Measurements from ENCODE around the gene PTPRN2. TPM values are rescaled to one million over a fixed set of nuclear protein-coding genes. Genes with fewer than 3 reads are reported as not detected.

The PTPRN2 gene
- polyA plus RNA-seq, 4 donors, result 1.6 to 11.7 (median 4.0) TPM

GRCh38 chr7:157874208-157874816 is 713.3 kb downstream of the PTPRN2 start:
- Histone ChIP-seq H3K27ac (ENCODE audit: low read depth in 1 of 3, low read length in 2 of 3) (no peak overlapping the region), H3K9me3 (ENCODE audit: control insufficient read depth in 2 of 2, insufficient read depth in 1 of 2, low read depth in 1 of 2, low read length in 1 of 2) (peaks cover 0 to 7% of the 10 kb centered on the region in 2 donors), H3K4me3 (ENCODE audit: low read depth in 1 of 3, low read length in 3 of 3) (no peak overlapping the region), H3K36me3 (ENCODE audit: control insufficient read depth in 3 of 3, insufficient read depth in 2 of 3, low read depth in 1 of 3, low read length in 3 of 3) (no peaks in the 10 kb centered on the region), H3K27me3 (ENCODE audit: control insufficient read depth in 3 of 3, insufficient read depth in 3 of 3, low read length in 3 of 3) (no peaks in the 10 kb centered on the region), H3K4me1 (ENCODE audit: control insufficient read depth in 3 of 3, insufficient read depth in 2 of 3, low read depth in 1 of 3, low read length in 2 of 3) (no peaks in the 10 kb centered on the region)
- FAIRE-seq, result no peak
- WGBS, 3 donors, result 78 to 80% (median 80%) methylated on average over 14 of the region's 14 CpGs
- DNase-seq, result no peak

GRCh38 chr7:157873664-157874063 is 714.0 kb downstream of the PTPRN2 start:
- WGBS, 3 donors, result 84 to 92% (median 85%) methylated on average over 14 to 17 of the region's 17 CpGs
- FAIRE-seq (no peak), DNase-seq (no peak)

GRCh38 chr7:157873181-157873580 is 714.4 kb downstream of the PTPRN2 start:
- no peaks in the 10 kb centered on the region for H3K27me3 ChIP-seq (ENCODE audit: control insufficient read depth in 3 of 3, insufficient read depth in 3 of 3, low read length in 3 of 3)
- H3K4me3 ChIP-seq (ENCODE audit: low read depth in 1 of 3, low read length in 3 of 3), result no peak overlapping the region
- H3K27ac ChIP-seq (ENCODE audit: low read depth in 1 of 3, low read length in 2 of 3), result no peak overlapping the region
- H3K36me3 ChIP-seq (ENCODE audit: control insufficient read depth in 3 of 3, insufficient read depth in 2 of 3, low read depth in 1 of 3, low read length in 3 of 3), result no peaks in the 10 kb centered on the region
- DNase-seq (no peak), FAIRE-seq (no peak)
- H3K4me1 ChIP-seq (ENCODE audit: control insufficient read depth in 3 of 3, insufficient read depth in 2 of 3, low read depth in 1 of 3, low read length in 2 of 3), result no peaks in the 10 kb centered on the region
- peaks cover 0 to 12% of the 10 kb centered on the region in 2 donors for H3K9me3 ChIP-seq (ENCODE audit: control insufficient read depth in 2 of 2, insufficient read depth in 1 of 2, low read depth in 1 of 2, low read length in 1 of 2)
- WGBS, 3 donors, result 88 to 91% (median 89%) methylated on average over 24 to 30 of the region's 30 CpGs

More at GRCh38 chr7:157873664-157874063, 714.0 kb downstream of the PTPRN2 start:
- H3K4me1 ChIP-seq (ENCODE audit: control insufficient read depth in 3 of 3, insufficient read depth in 2 of 3, low read depth in 1 of 3, low read length in 2 of 3), result no peaks in the 10 kb centered on the region
- no peaks in the 10 kb centered on the region for H3K36me3 ChIP-seq (ENCODE audit: control insufficient read depth in 3 of 3, insufficient read depth in 2 of 3, low read depth in 1 of 3, low read length in 3 of 3)
- H3K27me3 ChIP-seq (ENCODE audit: control insufficient read depth in 3 of 3, insufficient read depth in 3 of 3, low read length in 3 of 3), result no peaks in the 10 kb centered on the region
- H3K4me3 ChIP-seq (ENCODE audit: low read depth in 1 of 3, low read length in 3 of 3), result no peak overlapping the region
- H3K27ac ChIP-seq (ENCODE audit: low read depth in 1 of 3, low read length in 2 of 3), result no peak overlapping the region
- H3K9me3 ChIP-seq (ENCODE audit: control insufficient read depth in 2 of 2, insufficient read depth in 1 of 2, low read depth in 1 of 2, low read length in 1 of 2), result peaks cover 0 to 7% of the 10 kb centered on the region in 2 donors

- 85 to 89% (median 87%) methylated on average over 12 of the region's 12 CpGs for WGBS, 3 donors
- DNase-seq, result no peak
- Histone ChIP-seq H3K9me3 (ENCODE audit: control insufficient read depth in 2 of 2, insufficient read depth in 1 of 2, low read depth in 1 of 2, low read length in 1 of 2) (peaks cover 0 to 15% of the 10 kb centered on the region in 2 donors), H3K27me3 (ENCODE audit: control insufficient read depth in 3 of 3, insufficient read depth in 3 of 3, low read length in 3 of 3) (no peaks in the 10 kb centered on the region), H3K27ac (ENCODE audit: low read depth in 1 of 3, low read length in 2 of 3) (no peak overlapping the region), H3K4me1 (ENCODE audit: control insufficient read depth in 3 of 3, insufficient read depth in 2 of 3, low read depth in 1 of 3, low read length in 2 of 3) (no peaks in the 10 kb centered on the region), H3K4me3 (ENCODE audit: low read depth in 1 of 3, low read length in 3 of 3) (no peak overlapping the region), H3K36me3 (ENCODE audit: control insufficient read depth in 3 of 3, insufficient read depth in 2 of 3, low read depth in 1 of 3, low read length in 3 of 3) (no peaks in the 10 kb centered on the region)
- FAIRE-seq, result no peak
Observed at GRCh38 chr7:157872447-157872846, 715.2 kb downstream of the PTPRN2 start.

- Histone ChIP-seq H3K36me3 (ENCODE audit: control insufficient read depth in 3 of 3, insufficient read depth in 2 of 3, low read depth in 1 of 3, low read length in 3 of 3) (no peaks in the 10 kb centered on the region), H3K9me3 (ENCODE audit: control insufficient read depth in 2 of 2, insufficient read depth in 1 of 2, low read depth in 1 of 2, low read length in 1 of 2) (peaks cover 0 to 15% of the 10 kb centered on the region in 2 donors), H3K4me3 (ENCODE audit: low read depth in 1 of 3, low read length in 3 of 3) (no peak overlapping the region), H3K27me3 (ENCODE audit: control insufficient read depth in 3 of 3, insufficient read depth in 3 of 3, low read length in 3 of 3) (no peaks in the 10 kb centered on the region), H3K4me1 (ENCODE audit: control insufficient read depth in 3 of 3, insufficient read depth in 2 of 3, low read depth in 1 of 3, low read length in 2 of 3) (no peaks in the 10 kb centered on the region), H3K27ac (ENCODE audit: low read depth in 1 of 3, low read length in 2 of 3) (no peak overlapping the region)
- FAIRE-seq (no peak), DNase-seq (no peak)
- 84 to 86% (median 85%) methylated on average over 4 of the region's 4 CpGs for WGBS, 3 donors
Observed at GRCh38 chr7:157871681-157872080, 715.9 kb downstream of the PTPRN2 start.

GRCh38 chr7:157870644-157871290 is 716.9 kb downstream of the PTPRN2 start:
- no peak for DNase-seq
- FAIRE-seq, result no peak
- no peak overlapping the region for H3K4me3 ChIP-seq (ENCODE audit: low read depth in 1 of 3, low read length in 3 of 3)
- H3K36me3 ChIP-seq (ENCODE audit: control insufficient read depth in 3 of 3, insufficient read depth in 2 of 3, low read depth in 1 of 3, low read length in 3 of 3), result no peaks in the 10 kb centered on the region
- peaks cover 0 to 15% of the 10 kb centered on the region in 2 donors for H3K9me3 ChIP-seq (ENCODE audit: control insufficient read depth in 2 of 2, insufficient read depth in 1 of 2, low read depth in 1 of 2, low read length in 1 of 2)
- H3K27ac ChIP-seq (ENCODE audit: low read depth in 1 of 3, low read length in 2 of 3), result no peak overlapping the region
- no peaks in the 10 kb centered on the region for H3K27me3 ChIP-seq (ENCODE audit: control insufficient read depth in 3 of 3, insufficient read depth in 3 of 3, low read length in 3 of 3)
- no peaks in the 10 kb centered on the region for H3K4me1 ChIP-seq (ENCODE audit: control insufficient read depth in 3 of 3, insufficient read depth in 2 of 3, low read depth in 1 of 3, low read length in 2 of 3)
- WGBS, 3 donors, result 75 to 81% (median 75%) methylated on average over 11 of the region's 11 CpGs

- Histone ChIP-seq H3K27me3 (ENCODE audit: control insufficient read depth in 3 of 3, insufficient read depth in 3 of 3, low read length in 3 of 3) (no peaks in the 10 kb centered on the region), H3K9me3 (ENCODE audit: control insufficient read depth in 2 of 2, insufficient read depth in 1 of 2, low read depth in 1 of 2, low read length in 1 of 2) (peaks cover 0 to 15% of the 10 kb centered on the region in 2 donors), H3K36me3 (ENCODE audit: control insufficient read depth in 3 of 3, insufficient read depth in 2 of 3, low read depth in 1 of 3, low read length in 3 of 3) (no peaks in the 10 kb centered on the region), H3K27ac (ENCODE audit: low read depth in 1 of 3, low read length in 2 of 3) (no peak overlapping the region), H3K4me3 (ENCODE audit: low read depth in 1 of 3, low read length in 3 of 3) (no peak overlapping the region), H3K4me1 (ENCODE audit: control insufficient read depth in 3 of 3, insufficient read depth in 2 of 3, low read depth in 1 of 3, low read length in 2 of 3) (no peaks in the 10 kb centered on the region)
- 93 to 96% (median 95%) methylated on average over 4 of the region's 4 CpGs for WGBS, 3 donors
- no peak for DNase-seq
- FAIRE-seq, result no peak
Observed at GRCh38 chr7:157869793-157870192, 717.8 kb downstream of the PTPRN2 start.

- no peaks in the 10 kb centered on the region for H3K36me3 ChIP-seq (ENCODE audit: control insufficient read depth in 3 of 3, insufficient read depth in 2 of 3, low read depth in 1 of 3, low read length in 3 of 3)
- no peaks in the 10 kb centered on the region for H3K4me1 ChIP-seq (ENCODE audit: control insufficient read depth in 3 of 3, insufficient read depth in 2 of 3, low read depth in 1 of 3, low read length in 2 of 3)
- H3K27ac ChIP-seq (ENCODE audit: low read depth in 1 of 3, low read length in 2 of 3), result no peak overlapping the region
- DNase-seq, result no peak
- peaks cover 0 to 15% of the 10 kb centered on the region in 2 donors for H3K9me3 ChIP-seq (ENCODE audit: control insufficient read depth in 2 of 2, insufficient read depth in 1 of 2, low read depth in 1 of 2, low read length in 1 of 2)
- WGBS, 3 donors, result 88 to 91% (median 91%) methylated on average over 15 of the region's 15 CpGs
- no peaks in the 10 kb centered on the region for H3K27me3 ChIP-seq (ENCODE audit: control insufficient read depth in 3 of 3, insufficient read depth in 3 of 3, low read length in 3 of 3)
- H3K4me3 ChIP-seq (ENCODE audit: low read depth in 1 of 3, low read length in 3 of 3), result no peak overlapping the region
- FAIRE-seq, result no peak
Observed at GRCh38 chr7:157867685-157868305, 719.8 kb downstream of the PTPRN2 start.
